HG03103 (cell line): Measurements from ENCODE around the gene EPHB1.
"Not testable (repeated sequence)": the region's sequence is repeated elsewhere in the genome, so short reads cannot be mapped to it uniquely, and the experiment has no call there.

Experiments used
- ATAC-seq: cut with Tn5 transposase; IDR thresholded peaks from one replicate; pipeline ENCODE4 v1.9.1; 2021; ENCODE audit warnings: low read depth; ENCODE audit not compliant: unreplicated experiment

EPHB1 gene

GRCh38 chr3:135023996-135024658 is 229.1 kb downstream of the EPHB1 start:
- ATAC-seq = no peak

DNA sequence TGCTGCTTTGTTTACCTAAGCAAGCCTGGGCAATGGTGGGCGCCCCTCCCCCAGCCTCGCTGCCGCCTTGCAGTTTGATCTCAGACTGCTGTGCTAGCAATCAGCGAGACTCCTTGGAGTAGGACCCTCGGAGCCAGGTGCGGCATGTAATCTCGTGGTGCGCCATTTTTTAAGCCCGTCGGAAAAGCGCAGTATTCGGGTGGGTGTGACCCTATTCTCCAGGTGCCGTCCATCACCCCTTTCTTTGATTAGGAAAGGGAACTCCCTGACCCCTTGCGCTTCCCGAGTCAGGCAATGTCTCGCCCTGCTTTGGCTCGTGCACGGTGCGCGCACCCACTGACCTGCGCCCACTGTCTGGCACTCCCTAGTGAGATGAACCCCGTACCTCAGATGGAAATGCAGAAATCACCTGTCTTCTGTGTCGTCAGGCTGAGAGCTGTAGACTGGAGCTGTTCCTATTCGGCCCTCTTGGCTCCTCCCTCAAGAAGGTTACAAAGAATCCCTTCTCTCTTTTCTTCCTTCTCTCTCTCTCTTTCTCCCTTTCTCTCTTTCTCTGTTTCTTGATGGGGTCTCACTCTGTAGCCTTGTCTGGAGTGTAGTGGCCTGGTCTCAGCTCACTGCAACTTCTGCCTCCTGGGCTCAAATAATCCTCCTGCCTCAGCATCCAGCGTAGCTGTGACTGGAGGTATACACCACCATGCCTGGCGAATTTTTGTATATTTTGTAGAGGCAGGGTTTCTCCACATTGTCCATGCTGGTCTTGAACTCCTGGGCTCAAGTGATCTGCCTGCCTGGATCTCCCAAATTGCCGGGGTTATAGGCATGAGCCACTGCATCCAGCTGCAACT is 235.9 kb downstream of the EPHB1 start:
- not testable (repeated sequence) for ATAC-seq

GRCh38 chr3:135033737-135034136 is 238.7 kb downstream of the EPHB1 start:
- no peak for ATAC-seq

- no peak for ATAC-seq
These were observed 239.3 kb downstream of the EPHB1 start for GRCh38 chr3:135034291-135034768.

- ATAC-seq = no peak
These were observed 239.9 kb downstream of the EPHB1 start for GRCh38 chr3:135034891-135035440.

DNA sequence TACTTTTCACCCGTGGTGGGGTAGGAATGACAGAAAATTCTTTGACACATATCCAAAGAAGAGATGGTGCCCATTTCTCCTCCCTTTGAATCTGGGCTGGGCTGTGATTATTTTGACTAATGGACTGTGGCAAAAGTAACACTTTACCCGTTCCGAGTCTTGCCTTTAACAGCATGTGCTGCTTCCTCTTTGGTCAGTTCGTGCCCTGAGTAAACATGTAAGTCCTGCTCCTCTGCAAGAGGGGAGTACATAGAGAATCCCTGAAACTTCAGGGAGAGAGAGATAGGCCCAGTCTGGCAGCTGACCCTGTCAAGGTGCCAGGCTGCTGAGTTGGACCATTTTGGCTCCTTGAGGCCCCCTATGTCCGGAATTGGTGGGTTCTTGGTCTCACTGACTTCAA is 243.1 kb downstream of the EPHB1 start:
- no peak for ATAC-seq

- ATAC-seq = not testable (repeated sequence)
These were observed 244.5 kb downstream of the EPHB1 start for GRCh38 chr3:135039536-135039935.

GRCh38 chr3:135040321-135041240 is 245.5 kb downstream of the EPHB1 start:
- ATAC-seq = no peak

- ATAC-seq = no peak
These were observed 246.5 kb downstream of the EPHB1 start for GRCh38 chr3:135041601-135042000.

- ATAC-seq = no peak
These were observed 252.0 kb downstream of the EPHB1 start for GRCh38 chr3:135047061-135047460.

GRCh38 chr3:135050536-135050935 is 255.5 kb downstream of the EPHB1 start:
- no peak for ATAC-seq

DNA sequence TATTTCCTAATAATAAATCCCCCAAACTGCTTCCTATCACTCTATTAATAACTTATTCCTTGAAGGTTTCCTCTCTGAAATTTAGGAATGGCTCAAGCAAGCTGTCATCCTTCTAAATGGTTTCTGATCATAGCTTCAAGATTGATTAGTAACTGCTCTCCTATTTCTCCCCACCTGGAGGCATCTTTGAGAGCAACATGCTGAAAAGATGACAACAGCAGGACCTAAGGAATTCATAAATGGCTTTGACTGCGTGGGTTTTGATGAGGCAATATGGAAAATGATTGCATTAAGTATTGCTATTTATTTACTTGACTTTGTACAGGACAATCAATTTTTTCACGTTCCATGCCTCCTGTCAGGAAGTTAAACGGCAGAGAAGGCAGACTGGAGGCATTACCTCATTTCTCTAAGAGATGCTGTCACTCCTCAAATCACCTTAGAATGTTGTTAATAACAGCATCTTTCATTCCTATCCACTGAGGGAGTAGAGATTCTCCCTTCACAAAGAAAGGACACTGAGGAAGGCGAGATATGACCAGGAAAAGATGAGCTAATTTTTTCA is 256.4 kb downstream of the EPHB1 start:
- no peak for ATAC-seq

DNA sequence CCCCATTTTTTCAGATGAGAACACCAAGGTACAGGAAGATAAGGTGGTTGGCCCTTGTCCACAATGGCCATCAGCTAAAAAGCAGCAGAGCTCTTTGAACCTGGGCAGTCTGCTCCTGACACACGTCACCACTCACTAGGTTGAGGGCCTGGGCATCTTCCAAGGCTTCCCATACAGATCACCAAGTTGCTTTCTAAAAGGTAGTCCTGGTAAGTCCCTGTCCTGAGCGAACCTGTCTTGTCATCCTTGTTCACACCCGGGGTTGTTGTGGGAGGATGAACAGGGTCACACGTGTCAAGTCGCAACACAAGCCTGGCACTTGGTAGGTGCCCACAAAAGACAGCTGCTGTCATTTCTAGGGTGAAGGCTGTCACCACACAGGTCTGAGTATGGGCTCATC is 260.4 kb downstream of the EPHB1 start:
- ATAC-seq = no peak

- ATAC-seq = no peak
These were observed 261.1 kb downstream of the EPHB1 start for GRCh38 chr3:135056084-135056730.

- no peak for ATAC-seq
These were observed 261.8 kb downstream of the EPHB1 start for GRCh38 chr3:135056733-135057310.

DNA sequence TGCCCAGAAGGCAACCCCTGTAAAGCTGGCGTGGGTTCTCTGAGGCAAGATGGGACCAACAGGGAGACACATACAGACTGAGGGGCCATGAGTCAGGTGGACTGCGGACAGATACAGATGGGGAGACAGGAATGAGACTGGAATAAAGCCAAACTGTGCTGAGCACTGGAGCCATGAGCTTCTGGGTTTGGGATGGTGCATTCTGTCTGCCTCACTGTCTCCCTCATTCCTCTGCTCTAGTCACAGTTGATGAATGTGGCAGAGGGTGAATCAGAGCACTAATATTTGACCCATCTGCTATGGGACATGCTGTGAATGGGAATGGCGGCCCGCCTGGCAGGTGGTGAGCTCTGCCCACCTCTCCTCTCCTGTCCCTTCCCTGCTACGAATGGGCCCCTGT is 262.9 kb downstream of the EPHB1 start:
- no peak for ATAC-seq

GRCh38 chr3:135059580-135059979 is 264.5 kb downstream of the EPHB1 start:
- no peak for ATAC-seq

GRCh38 chr3:135066844-135067727 is 272.0 kb downstream of the EPHB1 start:
- ATAC-seq = not testable (repeated sequence)
